Measurements from ENCODE around the gene SULT4A1.

Gene SULT4A1

GRCh38 chr22:43838571-43839307 lies 23.6 kb downstream of the SULT4A1 start:
- H3K4me3 ChIP-seq (ENCODE audit: low read length) = no peak overlapping the region
- DNase-seq (ENCODE audit: low read depth) = no peak
- no peak for TF ChIP-seq CTCF (IDR thresholded peaks at IDR 0.05; ENCODE audit: insufficient read depth, low read depth, low read length, missing control alignments)

GRCh38 chr22:43838161-43838560 lies 24.2 kb downstream of the SULT4A1 start:
- DNase-seq (ENCODE audit: low read depth) = no peak
- TF ChIP-seq CTCF (IDR thresholded peaks at IDR 0.05; ENCODE audit: insufficient read depth, low read depth, low read length, missing control alignments) = no peak

GRCh38 chr22:43837666-43838065 lies 24.6 kb downstream of the SULT4A1 start:
- TF ChIP-seq CTCF (IDR thresholded peaks at IDR 0.05; ENCODE audit: insufficient read depth, low read depth, low read length, missing control alignments) = no peak
- DNase-seq (ENCODE audit: low read depth) = no peak
- H3K4me3 ChIP-seq (ENCODE audit: low read length) = no peak overlapping the region

More at GRCh38 chr22:43838161-43838560, 24.2 kb downstream of the SULT4A1 start:
- H3K4me3 ChIP-seq (ENCODE audit: low read length) = no peak overlapping the region

- H3K4me3 ChIP-seq (ENCODE audit: low read length) = no peak overlapping the region
- DNase-seq (ENCODE audit: low read depth) = no peak
- no peak for TF ChIP-seq CTCF (IDR thresholded peaks at IDR 0.05; ENCODE audit: insufficient read depth, low read depth, low read length, missing control alignments)
Observed at GRCh38 chr22:43835736-43836135, 26.6 kb downstream of the SULT4A1 start.

- no peak overlapping the region for H3K4me3 ChIP-seq (ENCODE audit: low read length)
- DNase-seq (ENCODE audit: low read depth) = no peak
- no peak for TF ChIP-seq CTCF (IDR thresholded peaks at IDR 0.05; ENCODE audit: insufficient read depth, low read depth, low read length, missing control alignments)
Observed at GRCh38 chr22:43835166-43835565, 27.1 kb downstream of the SULT4A1 start.

GRCh38 chr22:43833286-43834240 lies 28.8 kb downstream of the SULT4A1 start:
- no peak for DNase-seq (ENCODE audit: low read depth)
- no peak for TF ChIP-seq CTCF (IDR thresholded peaks at IDR 0.05; ENCODE audit: insufficient read depth, low read depth, low read length, missing control alignments)

More at GRCh38 chr22:43833286-43834240, 28.8 kb downstream of the SULT4A1 start:
- H3K4me3 ChIP-seq (ENCODE audit: low read length) = no peak overlapping the region

Data from epithelial cell of esophagus (primary cell).